Measurements from ENCODE around the gene CFAP65. TPM values are rescaled to one million over a fixed set of nuclear protein-coding genes. Genes with fewer than 3 reads are reported as not detected.

The CFAP65 gene
- total RNA-seq, 2 experiments from 2014 or later = not detected

DNA sequence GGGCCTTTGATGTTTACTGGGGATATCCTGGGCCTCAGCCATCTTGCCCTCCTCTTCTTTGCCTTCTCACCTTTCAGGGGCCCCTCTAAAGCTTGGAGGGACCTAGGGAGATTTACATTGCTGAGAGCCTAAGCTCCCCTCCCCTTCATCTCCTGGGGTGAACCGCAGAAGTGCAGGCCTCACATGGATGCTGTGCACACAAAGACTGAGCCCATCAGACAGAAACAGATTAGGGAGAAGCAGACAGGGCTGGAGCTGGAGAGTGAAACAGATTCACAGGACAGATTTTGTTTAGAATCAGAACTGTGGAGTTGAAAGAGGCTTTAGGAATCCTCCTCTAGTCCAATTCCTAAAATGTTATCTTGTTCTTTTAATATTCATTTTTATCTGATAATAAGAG, 85.3 kb downstream of the CFAP65 start:
- Mint-ChIP-seq H3K27me3 (ENCODE audit: low read depth) (peaks cover 52% of the 10 kb centered on the region), H3K27ac (no peak overlapping the region), H3K4me1 (ENCODE audit: low read depth) (peaks cover 4% of the 10 kb centered on the region), H3K4me3 (no peak overlapping the region), H3K9me3 (ENCODE audit: insufficient read depth) (no peaks in the 10 kb centered on the region), H3K36me3 (ENCODE audit: low read depth) (peaks cover under 1% of the 10 kb centered on the region)
- DNase-seq (no peak), ATAC-seq (no peak)
- POLR2A ChIA-PET = no interaction called here
- CTCF ChIA-PET = interaction anchor here (1.1 to 1.6 kb wide), 2 partner anchors 24 to 58 kb away, joined by 4 to 5 read pairs; no protein-coding TSS in a partner anchor

- Mint-ChIP-seq H3K27me3 (ENCODE audit: low read depth) (peaks cover 45% of the 10 kb centered on the region), H3K4me1 (ENCODE audit: low read depth) (peaks cover 3% of the 10 kb centered on the region), H3K9me3 (ENCODE audit: insufficient read depth) (no peaks in the 10 kb centered on the region), H3K27ac (no peak overlapping the region), H3K4me3 (no peak overlapping the region), H3K36me3 (ENCODE audit: low read depth) (no peaks in the 10 kb centered on the region)
- no peak for DNase-seq
- ATAC-seq = no peak
- CTCF ChIA-PET = interaction anchor here (1.1 to 2.4 kb wide), 3 partner anchors 25 to 56 kb away, joined by 4 to 8 read pairs (median 5); no protein-coding TSS in a partner anchor
- POLR2A ChIA-PET = no interaction called here
Observed at GRCh38 chr2:218954541-218955300, 86.6 kb downstream of the CFAP65 start.

GRCh38 chr2:218953366-218953954, 87.9 kb downstream of the CFAP65 start:
- H3K36me3 Mint-ChIP-seq (ENCODE audit: low read depth) = no peaks in the 10 kb centered on the region
- no peak overlapping the region for H3K27ac Mint-ChIP-seq
- DNase-seq (no peak), ATAC-seq (no peak)
- ChIA-PET POLR2A (no interaction called here), CTCF (interaction anchor here (0.9 to 2.4 kb wide), 5 partner anchors 9 to 77 kb away, joined by 3 to 8 read pairs (median 3); no protein-coding TSS in a partner anchor)
- peaks cover 35% of the 10 kb centered on the region for H3K27me3 Mint-ChIP-seq (ENCODE audit: low read depth)
- no peak overlapping the region for H3K4me3 Mint-ChIP-seq
- no peaks in the 10 kb centered on the region for H3K4me1 Mint-ChIP-seq (ENCODE audit: low read depth)
- H3K9me3 Mint-ChIP-seq (ENCODE audit: insufficient read depth) = no peaks in the 10 kb centered on the region

Small RNA genes within 50 kb of the gene (microRNA-seq; reads per million reads assigned to microRNA genes)
- not detected for gene MIR3131
- gene MIR375 = 5.7 reads per million, percentile 7 among the genes with 10 or more reads in this experiment

Other genes starting within 250 kb of the CFAP65 start
- gene PRKAG3, start 209.7 kb downstream of the CFAP65 start, total RNA-seq = not detected
- not detected for gene WNT6, start 181.7 kb downstream of the CFAP65 start, total RNA-seq
- not detected for gene WNT10A, start 160.7 kb downstream of the CFAP65 start, total RNA-seq
- gene CDK5R2, start 81.8 kb downstream of the CFAP65 start, total RNA-seq = not detected
- not detected for gene FEV, start 56.3 kb downstream of the CFAP65 start, total RNA-seq
- gene CRYBA2, start 48.1 kb downstream of the CFAP65 start, total RNA-seq = not detected
- not detected for gene IHH, start 19.4 kb upstream of the CFAP65 start, total RNA-seq
- gene NHEJ1, start 119.3 kb upstream of the CFAP65 start, total RNA-seq = 10 to 100 TPM; 19.1 to 23.1 TPM
- gene SLC23A3, start 128.5 kb upstream of the CFAP65 start, total RNA-seq = 1 to 10 TPM; 2.0 to 2.2 TPM
- gene CNPPD1, start 135.4 kb upstream of the CFAP65 start, total RNA-seq = 10 to 100 TPM; 75.1 to 81.4 TPM
- gene RETREG2, start 136.8 kb upstream of the CFAP65 start, total RNA-seq = 100 to 1,000 TPM; 104 to 111 TPM
- gene ZFAND2B, start 165.3 kb upstream of the CFAP65 start, total RNA-seq = 10 to 100 TPM; 57.0 to 59.5 TPM
- gene ABCB6, start 177.4 kb upstream of the CFAP65 start, total RNA-seq = 10 to 100 TPM; 11.6 to 11.9 TPM
- gene ATG9A, start 188.1 kb upstream of the CFAP65 start, total RNA-seq = 10 to 100 TPM; 51.7 to 53.8 TPM
- gene ANKZF1, start 188.3 kb upstream of the CFAP65 start, total RNA-seq = 100 to 1,000 TPM; 106 to 114 TPM
- 1 to 10 TPM; 3.4 to 4.0 TPM for gene GLB1L, start 203.9 kb upstream of the CFAP65 start, total RNA-seq
- 10 to 100 TPM; 31.2 to 31.5 TPM for gene STK16, start 204.0 kb upstream of the CFAP65 start, total RNA-seq
- not detected for gene TUBA4B, start 211.7 kb upstream of the CFAP65 start, total RNA-seq
- gene TUBA4A, start 212.4 kb upstream of the CFAP65 start, total RNA-seq = 100 to 1,000 TPM; 286 to 292 TPM
- gene DNAJB2, start 237.8 kb upstream of the CFAP65 start, total RNA-seq = 10 to 100 TPM; 43.5 to 51.1 TPM

All from activated CD8-positive, alpha-beta T cell treated with anti-CD3 and anti-CD28 coated beads, Interleukin-2, amount 10 ng/mL, durations not matched to agents 7 days and 5 days (primary cell).